Measurements from ENCODE around the gene SLC6A3. TPM values are rescaled to one million over a fixed set of nuclear protein-coding genes. Genes with fewer than 3 reads are reported as not detected.

Gene SLC6A3
- total and polyA plus RNA-seq, 9 of the 15 experiments (the other 6 are each of a cell fraction or from before 2014, with no cell fraction given): not detected

GRCh38 chr5:1344975-1345838 is 100.0 kb downstream of the SLC6A3 start, which contains the start of gene CLPTM1L (continued):
- TF ChIP-seq PRPF4 (IDR thresholded peaks at IDR 0.05; ENCODE audit: insufficient read depth, low read depth, low read length, poor library complexity, severe bottlenecking): no peak
- no peak for TF ChIP-seq ARHGAP35 (IDR thresholded peaks at IDR 0.05; ENCODE audit: partially characterized antibody)
- no peak for TF ChIP-seq IRF2 (CRISPR knock-in tag; IDR thresholded peaks at IDR 0.05)
- TF ChIP-seq CBX1 (IDR thresholded peaks at IDR 0.05; ENCODE audit: low read depth): peak; percentile 49; the same call in 1 of the 2 replicates
- no peak for TF ChIP-seq ZNF3 (CRISPR knock-in tag; IDR thresholded peaks at IDR 0.05)
- peak; percentile 70; the same call in 1 of the 2 replicates for TF ChIP-seq L3MBTL2 (IDR thresholded peaks at IDR 0.05)
- TF ChIP-seq RNF2 (IDR thresholded peaks at IDR 0.05): no peak
- TF ChIP-seq CEBPG (CRISPR knock-in tag; IDR thresholded peaks at IDR 0.05): 0 out of 2 replicates have a peak, but pooled peaks have one; percentile 14
- TF ChIP-seq CEBPG (tag; conservative IDR thresholded peaks at IDR 0.05 in 1 of 2, IDR thresholded peaks at IDR 0.05 in 1 of 2): no peak
- no peak for TF ChIP-seq ZNF449 (CRISPR knock-in tag; IDR thresholded peaks at IDR 0.05)
- no peak for TF ChIP-seq MYNN (IDR thresholded peaks at IDR 0.05)
- TF ChIP-seq MYNN (CRISPR knock-in tag; IDR thresholded peaks at IDR 0.05): no peak
- peak; percentile 48; the same call in 1 of the 2 replicates for TF ChIP-seq DIDO1 (tag; IDR thresholded peaks at IDR 0.05; ENCODE audit: low read depth)
- TF ChIP-seq REST (IDR thresholded peaks at IDR 0.05; ENCODE audit: borderline replicate concordance): no peak
- TF ChIP-seq REST (CRISPR knock-in tag; IDR thresholded peaks at IDR 0.05; ENCODE audit: low read depth): no peak
- TF ChIP-seq MCM3 (IDR thresholded peaks at IDR 0.05): no peak
- peak; percentile 98 for TF ChIP-seq CREB1 (IDR thresholded peaks at IDR 0.05)
- peak; percentile 97 for TF ChIP-seq CREB1 (CRISPR knock-in tag; IDR thresholded peaks at IDR 0.05)
- no peak for TF ChIP-seq ZNF408 (CRISPR knock-in tag; IDR thresholded peaks at IDR 0.05; ENCODE audit: low read depth)
- no peak for TF ChIP-seq TCF7 (IDR thresholded peaks at IDR 0.05; ENCODE audit: borderline replicate concordance)
- TF ChIP-seq ZNF699 (CRISPR knock-in tag; IDR thresholded peaks at IDR 0.05; ENCODE audit: insufficient replicate concordance): no peak
